H1 (cell line): ENCODE data around the gene BCL2L14. TPM values are rescaled to one million over a fixed set of nuclear protein-coding genes. Genes with fewer than 3 reads are reported as not detected.
A peak's percentile ranks its signal among the peaks of the same experiment; 100 is the strongest.

Experiments used
- CTCF ChIA-PET: fragments of 300-600 bp; sonication (Branson Sonifier 250); formaldehyde crosslinking; loops from one replicate; lab custom pipeline; 2021; ENCODE audit not compliant: partially characterized antibody; lab: Charles Lee
- POLR2A ChIA-PET: fragments of 300-600 bp; sonication (Branson Sonifier 250); formaldehyde crosslinking; loops from one replicate; lab custom pipeline; 2021; ENCODE audit warnings: inconsistent platforms; ENCODE audit not compliant: partially characterized antibody; lab: Charles Lee
- DNase-seq, 2 experiments: peaks; one replicate each; pipeline versions ENCODE4 v3.0.0 to v3.0.0-alpha.2; 2010 to 2022; ENCODE audit warnings: low spot score in 2 of 2, low read depth in 1 of 2, mixed read lengths in 1 of 2
- FAIRE-seq: peaks from 2 replicates; lab custom pipeline; 2011; peaks lifted over from hg19 to GRCh38; lab: Jason Lieb, UNC
- H2AFZ ChIP-seq: 2 replicates; pipeline ENCODE4 v1.8.1; 2012; ENCODE audit warnings: low read length, inconsistent platforms
- H2AK5ac ChIP-seq: 2 replicates; pipeline ENCODE4 v1.6.1; 2013; ENCODE audit warnings: low read depth, low read length
- H2BK120ac ChIP-seq: replicated peaks from 2 replicates; pipeline ENCODE3; 2013; ENCODE audit warnings: low read depth, low read length, inconsistent platforms
- H2BK12ac ChIP-seq: 2 replicates; pipeline ENCODE4 v1.6.1; 2013; ENCODE audit warnings: low read depth, low read length
- H2BK15ac ChIP-seq: 2 replicates; pipeline ENCODE4 v1.6.1; 2013; ENCODE audit warnings: low read length
- H2BK20ac ChIP-seq: 2 replicates; pipeline ENCODE4 v1.6.1; 2013; ENCODE audit warnings: low read length
- H2BK5ac ChIP-seq: 2 replicates; pipeline ENCODE4 v1.6.1; 2013; ENCODE audit warnings: low read depth, low read length
- H3K14ac ChIP-seq: 2 replicates; pipeline ENCODE4 v1.6.1; 2013; ENCODE audit warnings: inconsistent platforms; ENCODE audit not compliant: insufficient read length
- H3K18ac ChIP-seq: 2 replicates; pipeline ENCODE4 v1.6.1; 2013; ENCODE audit warnings: low read length; ENCODE audit errors: extremely low read depth
- H3K23ac ChIP-seq: 2 replicates; pipeline ENCODE4 v1.6.1; 2013; ENCODE audit warnings: inconsistent platforms; ENCODE audit not compliant: insufficient read length
- H3K23me2 ChIP-seq: 2 replicates; pipeline ENCODE4 v1.6.1; 2013; ENCODE audit warnings: low read depth, low read length
- H3K27ac ChIP-seq: 2 replicates; pipeline ENCODE4 v1.6.1; 2011; ENCODE audit warnings: low read depth, low read length, inconsistent platforms
- H3K27me3 ChIP-seq, 4 experiments: replicated peaks in 1 of 4; 1 replicate in 1 of 4; 2 replicates in 3 of 4; pipeline versions ENCODE4 v1.6.1 to v1.8.1; 2011 to 2013; ENCODE audit warnings: low read length in 3 of 4, mild to moderate bottlenecking in 3 of 4, inconsistent platforms in 2 of 4, mixed read lengths in 2 of 4, moderate library complexity in 1 of 4; ENCODE audit not compliant: control insufficient read depth in 3 of 4, insufficient read depth in 3 of 4; ENCODE audit errors: extremely low read depth in 1 of 4
- H3K36me3 ChIP-seq, 4 experiments: 2 replicates each; pipeline versions ENCODE4 v1.6.1 to v1.8.1; 2011 to 2013; ENCODE audit warnings: mild to moderate bottlenecking in 4 of 4, low read length in 3 of 4, moderate library complexity in 2 of 4, control low read depth in 1 of 4, inconsistent platforms in 1 of 4; ENCODE audit not compliant: insufficient read depth in 4 of 4, control insufficient read depth in 2 of 4
- H3K4ac ChIP-seq: replicated peaks from 2 replicates; pipeline ENCODE3; 2013; ENCODE audit warnings: low read length, low read depth, mixed read lengths, inconsistent platforms; ENCODE audit not compliant: insufficient read length
- H3K4me1 ChIP-seq, 4 experiments: replicated peaks in 1 of 4; 1 replicate in 1 of 4; 2 replicates in 3 of 4; pipeline versions ENCODE4 v1.6.1 to v1.8.1; 2011 to 2013; ENCODE audit warnings: low read length in 3 of 4, inconsistent platforms in 2 of 4, mixed read lengths in 1 of 4; ENCODE audit not compliant: insufficient read depth in 4 of 4, control insufficient read depth in 3 of 4
- H3K4me2 ChIP-seq, 2 experiments: 2 replicates each; pipeline versions ENCODE4 v1.6.1 to v1.8.1; 2011 to 2013; ENCODE audit warnings: low read depth in 2 of 2, low read length in 2 of 2, control low read depth in 1 of 2, inconsistent platforms in 1 of 2, mild to moderate bottlenecking in 1 of 2; ENCODE audit not compliant: insufficient read depth in 1 of 2
- H3K4me3 ChIP-seq, 4 experiments: fragments of 200-600, 300-600 bp in 1 of 4; sonication (generic), shearing (Covaris generic), sonication (Bioruptor Twin) in 1 of 4; 2 replicates each; pipeline versions ENCODE4 v1.5.1 to v1.8.1; 2011 to 2016; ENCODE audit warnings: low read length in 4 of 4, low read depth in 3 of 4, control low read depth in 2 of 4, inconsistent platforms in 2 of 4, mild to moderate bottlenecking in 2 of 4, mixed read lengths in 1 of 4, moderate library complexity in 1 of 4; ENCODE audit not compliant: insufficient read depth in 2 of 4; ENCODE audit errors: extremely low read depth in 1 of 4
- H3K56ac ChIP-seq: replicated peaks from 2 replicates; pipeline ENCODE3; 2013; ENCODE audit warnings: low read depth, mild to moderate bottlenecking, mixed read lengths, low read length, inconsistent platforms; ENCODE audit not compliant: insufficient read length
- H3K79me1 ChIP-seq: 2 replicates; pipeline ENCODE4 v1.6.1; 2013; ENCODE audit warnings: low read depth, low read length, control low read depth
- H3K79me2 ChIP-seq, 2 experiments: 2 replicates each; pipeline versions ENCODE4 v1.6.1 to v1.8.1; 2012 to 2013; ENCODE audit warnings: low read length in 2 of 2, mild to moderate bottlenecking in 2 of 2, inconsistent platforms in 1 of 2; ENCODE audit not compliant: insufficient read depth in 2 of 2, control insufficient read depth in 1 of 2
- H3K9ac ChIP-seq, 4 experiments: replicated peaks in 1 of 4; 1 replicate in 1 of 4; 2 replicates in 3 of 4; pipeline versions ENCODE4 v1.6.1 to v1.8.1; 2011 to 2013; ENCODE audit warnings: low read depth in 3 of 4, low read length in 3 of 4, control low read depth in 2 of 4, mild to moderate bottlenecking in 2 of 4, moderate library complexity in 2 of 4, inconsistent platforms in 1 of 4; ENCODE audit errors: extremely low read depth in 1 of 4
- H3K9me3 ChIP-seq, 2 experiments: 2 replicates each; pipeline versions ENCODE4 v1.6.1 to v1.8.1; 2012 to 2013; ENCODE audit warnings: mild to moderate bottlenecking in 2 of 2, moderate library complexity in 2 of 2, control low read depth in 1 of 2, inconsistent platforms in 1 of 2, low read depth in 1 of 2, low read length in 1 of 2, mixed read lengths in 1 of 2; ENCODE audit not compliant: insufficient read depth in 2 of 2
- H4K20me1 ChIP-seq, 2 experiments: replicated peaks in 1 of 2; 2 replicates each; pipeline versions ENCODE3 to v1.8.1; 2011 to 2013; ENCODE audit warnings: inconsistent platforms in 2 of 2, low read length in 2 of 2, mild to moderate bottlenecking in 1 of 2; ENCODE audit not compliant: insufficient read depth in 2 of 2, control insufficient read depth in 1 of 2
- H4K5ac ChIP-seq: 2 replicates; pipeline ENCODE4 v1.6.1; 2013; ENCODE audit warnings: low read length, low read depth, mixed read lengths, inconsistent platforms; ENCODE audit not compliant: insufficient read length
- H4K8ac ChIP-seq: 2 replicates; pipeline ENCODE4 v1.8.0; 2013; ENCODE audit warnings: mild to moderate bottlenecking, moderate library complexity, low read length, inconsistent platforms; ENCODE audit not compliant: insufficient read depth; ENCODE audit errors: extremely low read depth
- H4K91ac ChIP-seq: replicated peaks from 2 replicates; pipeline ENCODE3; 2013; ENCODE audit warnings: low read length, mixed read lengths, inconsistent platforms; ENCODE audit not compliant: insufficient read length
- BCL11A ChIP-seq, 2 experiments: IDR thresholded peaks; one replicate each; pipeline ENCODE4 v1.6.1; 2011; ENCODE audit warnings: low read depth in 2 of 2, low read length in 2 of 2, mild to moderate bottlenecking in 2 of 2
- CEBPB ChIP-seq: IDR thresholded peaks from 2 replicates; pipeline ENCODE4 v1.6.1; 2012; ENCODE audit warnings: low read depth, low read length
- WGBS, 2 experiments: shearing (Covaris generic) in 1 of 2; methylation state at CpG; one replicate each; pipeline versions ENCODE4 v1.1.6 to v1.1.7; 2013 to 2015; ENCODE audit warnings: low lambda C conversion rate in 2 of 2, mixed read lengths in 2 of 2, inconsistent platforms in 1 of 2, low coverage in 1 of 2, missing lambda C conversion rate in 1 of 2; ENCODE audit not compliant: insufficient replicate concordance in 2 of 2, insufficient coverage in 1 of 2, insufficient read length in 1 of 2; ENCODE audit errors: extremely low coverage in 1 of 2, missing lambda C conversion rate in 1 of 2; 5-methylcytosine and 5-hydroxymethylcytosine counted together
- polyA plus RNA-seq, 7 experiments: library from polyadenylated mRNA; depleted of rRNA in 3 of 7; stranded (reverse) in 5 of 7; unstranded in 2 of 7; fragments of >200 nt in 5 of 7; fragments of 200-250 nt in 2 of 7; gene quantifications; 1 replicate in 5 of 7; 2 replicates in 1 of 7; 4 replicates in 1 of 7; pipeline versions ENCODE4 v1.2.1 to v1.2.3, GENCODE V29; 2011 to 2013; ENCODE audit warnings: missing spikeins in 2 of 7, mixed read lengths in 2 of 7
- total RNA-seq: library from RNA; stranded (reverse); fragmentation: NEBNext Ultra II Directional; extraction: Animal tissue kit (Norgen Biotek cat#: 25700); gene quantifications from 2 replicates; pipeline ENCODE4 v1.2.1, GENCODE V29; 2021

BCL2L14 gene
- total and polyA plus RNA-seq, 2 of the 8 experiments (the other 6 are each of a cell fraction or from before 2014, with no cell fraction given): 0.80 to 2.4 TPM

- H2BK5ac ChIP-seq: no peak overlapping the region
- POLR2A ChIA-PET: no interaction called here
- H2BK20ac ChIP-seq: no peak overlapping the region
- no peaks in the 10 kb centered on the region for H3K23me2 ChIP-seq
- no peak overlapping the region for H4K5ac ChIP-seq
- H3K4ac ChIP-seq: no peak overlapping the region
- H2AK5ac ChIP-seq: no peak overlapping the region
- 84% methylated on average over 5 of the region's 5 CpGs; no CpG with 5 or more reads in 1 of the 2 experiments for WGBS, 2 experiments
- CTCF ChIA-PET: interaction anchor here (1.1 kb wide), 1 partner anchor 91 kb away, joined by 3 read pairs; no protein-coding TSS in a partner anchor
- no peak overlapping the region for H4K8ac ChIP-seq
- H2AFZ ChIP-seq: no peak overlapping the region
- H3K14ac ChIP-seq: no peak overlapping the region
- no peaks in the 10 kb centered on the region for H3K4me1 ChIP-seq
- no peak overlapping the region for H2BK15ac ChIP-seq
- H3K23ac ChIP-seq: no peak overlapping the region
- H3K9me3 ChIP-seq: no peaks in the 10 kb centered on the region
- H3K27ac ChIP-seq: no peak overlapping the region
- H3K27me3 ChIP-seq: no peaks in the 10 kb centered on the region
- no peak overlapping the region for H2BK12ac ChIP-seq
- FAIRE-seq: no peak
- TF ChIP-seq BCL11A (IDR thresholded peaks at IDR 0.05; ENCODE audit: low read depth in 2 of 2, low read length in 2 of 2): no peak
- TF ChIP-seq CEBPB: peak; percentile 33; the same call in 1 of the 2 replicates
- no peak overlapping the region for H3K4me2 ChIP-seq
- no peak overlapping the region for H3K9ac ChIP-seq
- no peak overlapping the region for H3K4me3 ChIP-seq
- no peak overlapping the region for H2BK120ac ChIP-seq
- no peaks in the 10 kb centered on the region for H3K79me2 ChIP-seq
- H3K36me3 ChIP-seq: peaks cover 2 to 36% (median 18%) of the 10 kb centered on the region in 4 experiments; a peak in 6 of 8 replicates
- no peak for DNase-seq
- no peak overlapping the region for H4K91ac ChIP-seq
- no peaks in the 10 kb centered on the region for H4K20me1 ChIP-seq
- H3K56ac ChIP-seq: no peak overlapping the region
- H3K18ac ChIP-seq: no peak overlapping the region
- no peaks in the 10 kb centered on the region for H3K79me1 ChIP-seq
Observed at GRCh38 chr12:12133785-12134184, 63.0 kb downstream of the BCL2L14 start.
